ENCODE data around the gene SH3TC1. TPM values are rescaled to one million over a fixed set of nuclear protein-coding genes. Genes with fewer than 3 reads are reported as not detected.

Gene SH3TC1
- total and polyA plus RNA-seq, 2 of the 13 experiments (the other 11 are each of a cell fraction or from before 2014, with no cell fraction given), result 14.9 to 21.8 TPM

DNA sequence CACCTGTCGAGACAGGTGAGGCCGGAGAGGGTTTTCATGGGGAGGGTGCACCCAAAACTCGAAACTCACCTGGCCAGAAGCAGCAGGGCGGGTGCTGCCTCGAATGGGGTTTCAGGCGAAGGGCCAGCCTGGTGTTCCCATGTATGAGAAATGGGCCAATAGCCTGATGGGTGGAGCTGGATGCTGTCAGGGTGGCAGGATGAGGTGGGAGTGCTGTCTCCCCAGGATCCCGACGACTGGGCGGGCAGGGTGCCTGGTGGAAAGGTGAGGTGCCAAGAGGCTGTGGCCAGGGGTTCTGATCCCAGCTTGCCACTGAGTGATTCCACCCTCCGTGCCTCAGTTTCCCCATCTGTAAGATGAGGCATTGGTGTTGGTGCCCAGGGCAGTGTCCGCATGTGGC lies 16.8 kb upstream of the SH3TC1 start:
- ChIA-PET CTCF (ENCODE audit: low intra/inter-chr PET ratio, low total read pairs) (no interaction called here), POLR2A (interaction anchor here (1.0 kb wide), 1 partner anchor 16 kb away, joined by 3 read pairs; the partner anchor contains the start of gene SH3TC1)
- FAIRE-seq, result no peak
- no peaks in the 10 kb centered on the region for H3K9me3 ChIP-seq (ENCODE audit: low read length)
- no peak overlapping the region for H3K4me2 ChIP-seq (ENCODE audit: low read depth, low read length)
- intact Hi-C loops (cut with micrococcal nuclease; ENCODE audit: unreplicated experiment), result no loop called here
- BruUV-seq (replicated peaks), result no TSS peak
- no peak overlapping the region for H3K4me3 ChIP-seq (replicated peaks in 1 of 3; ENCODE audit: insufficient read depth in 1 of 3, low read depth in 2 of 3, low read length in 3 of 3)
- H3K27me3 ChIP-seq (ENCODE audit: control insufficient read depth in 1 of 2, insufficient read depth in 2 of 2, low read length in 2 of 2), result peaks cover 4 to 26% of the 10 kb centered on the region in 2 experiments; a peak in 3 of 5 replicates
- no peaks in the 10 kb centered on the region for H3K36me3 ChIP-seq (replicated peaks in 1 of 2; ENCODE audit: control insufficient read depth in 1 of 2, insufficient read depth in 2 of 2, low read length in 2 of 2)
- in situ Hi-C loops (cut with HindIII; ENCODE audit: extremely low pct_ligation_motif_present, low pct_unique_long_range_greater_than_20kb), result no loop called here
- no peak for DNase-seq (ENCODE audit: low spot score)
- H3K79me2 ChIP-seq (ENCODE audit: insufficient read depth, low read length), result no peaks in the 10 kb centered on the region
- no peak overlapping the region for H2AFZ ChIP-seq (ENCODE audit: low read length)
- no peaks in the 10 kb centered on the region for H4K20me1 ChIP-seq (ENCODE audit: insufficient read depth, low read length)
- no peak overlapping the region for H3K27ac ChIP-seq (ENCODE audit: extremely low read length, insufficient read depth, low read length)
- 100% methylated on average over 1 of the region's 11 CpGs for whole genome bisulfite sequencing (ENCODE audit: low lambda C conversion rate)
- no peak for ATAC-seq
- peaks cover 34% of the 10 kb centered on the region for H3K4me1 ChIP-seq (ENCODE audit: insufficient read depth, low read length)
- no peak overlapping the region for H3K9ac ChIP-seq (ENCODE audit: insufficient read depth, low read depth, low read length)
- TF ChIP-seq ETV6 (CRISPR knock-in tag; conservative IDR thresholded peaks at IDR 0.05) (no peak), FOXA1 (IDR thresholded peaks at IDR 0.05) (no peak), FOXA1 (CRISPR knock-in tag; IDR thresholded peaks at IDR 0.05) (no peak), JDP2 (CRISPR knock-in tag; IDR thresholded peaks at IDR 0.05; ENCODE audit: borderline replicate concordance) (no peak), TOE1 (CRISPR knock-in tag; IDR thresholded peaks at IDR 0.05) (no peak), TCF7 (IDR thresholded peaks at IDR 0.05; ENCODE audit: low read depth) (no peak), HMG20B (CRISPR knock-in tag; conservative IDR thresholded peaks at IDR 0.05) (no peak)
- TF ChIP-seq, protein P1, sequence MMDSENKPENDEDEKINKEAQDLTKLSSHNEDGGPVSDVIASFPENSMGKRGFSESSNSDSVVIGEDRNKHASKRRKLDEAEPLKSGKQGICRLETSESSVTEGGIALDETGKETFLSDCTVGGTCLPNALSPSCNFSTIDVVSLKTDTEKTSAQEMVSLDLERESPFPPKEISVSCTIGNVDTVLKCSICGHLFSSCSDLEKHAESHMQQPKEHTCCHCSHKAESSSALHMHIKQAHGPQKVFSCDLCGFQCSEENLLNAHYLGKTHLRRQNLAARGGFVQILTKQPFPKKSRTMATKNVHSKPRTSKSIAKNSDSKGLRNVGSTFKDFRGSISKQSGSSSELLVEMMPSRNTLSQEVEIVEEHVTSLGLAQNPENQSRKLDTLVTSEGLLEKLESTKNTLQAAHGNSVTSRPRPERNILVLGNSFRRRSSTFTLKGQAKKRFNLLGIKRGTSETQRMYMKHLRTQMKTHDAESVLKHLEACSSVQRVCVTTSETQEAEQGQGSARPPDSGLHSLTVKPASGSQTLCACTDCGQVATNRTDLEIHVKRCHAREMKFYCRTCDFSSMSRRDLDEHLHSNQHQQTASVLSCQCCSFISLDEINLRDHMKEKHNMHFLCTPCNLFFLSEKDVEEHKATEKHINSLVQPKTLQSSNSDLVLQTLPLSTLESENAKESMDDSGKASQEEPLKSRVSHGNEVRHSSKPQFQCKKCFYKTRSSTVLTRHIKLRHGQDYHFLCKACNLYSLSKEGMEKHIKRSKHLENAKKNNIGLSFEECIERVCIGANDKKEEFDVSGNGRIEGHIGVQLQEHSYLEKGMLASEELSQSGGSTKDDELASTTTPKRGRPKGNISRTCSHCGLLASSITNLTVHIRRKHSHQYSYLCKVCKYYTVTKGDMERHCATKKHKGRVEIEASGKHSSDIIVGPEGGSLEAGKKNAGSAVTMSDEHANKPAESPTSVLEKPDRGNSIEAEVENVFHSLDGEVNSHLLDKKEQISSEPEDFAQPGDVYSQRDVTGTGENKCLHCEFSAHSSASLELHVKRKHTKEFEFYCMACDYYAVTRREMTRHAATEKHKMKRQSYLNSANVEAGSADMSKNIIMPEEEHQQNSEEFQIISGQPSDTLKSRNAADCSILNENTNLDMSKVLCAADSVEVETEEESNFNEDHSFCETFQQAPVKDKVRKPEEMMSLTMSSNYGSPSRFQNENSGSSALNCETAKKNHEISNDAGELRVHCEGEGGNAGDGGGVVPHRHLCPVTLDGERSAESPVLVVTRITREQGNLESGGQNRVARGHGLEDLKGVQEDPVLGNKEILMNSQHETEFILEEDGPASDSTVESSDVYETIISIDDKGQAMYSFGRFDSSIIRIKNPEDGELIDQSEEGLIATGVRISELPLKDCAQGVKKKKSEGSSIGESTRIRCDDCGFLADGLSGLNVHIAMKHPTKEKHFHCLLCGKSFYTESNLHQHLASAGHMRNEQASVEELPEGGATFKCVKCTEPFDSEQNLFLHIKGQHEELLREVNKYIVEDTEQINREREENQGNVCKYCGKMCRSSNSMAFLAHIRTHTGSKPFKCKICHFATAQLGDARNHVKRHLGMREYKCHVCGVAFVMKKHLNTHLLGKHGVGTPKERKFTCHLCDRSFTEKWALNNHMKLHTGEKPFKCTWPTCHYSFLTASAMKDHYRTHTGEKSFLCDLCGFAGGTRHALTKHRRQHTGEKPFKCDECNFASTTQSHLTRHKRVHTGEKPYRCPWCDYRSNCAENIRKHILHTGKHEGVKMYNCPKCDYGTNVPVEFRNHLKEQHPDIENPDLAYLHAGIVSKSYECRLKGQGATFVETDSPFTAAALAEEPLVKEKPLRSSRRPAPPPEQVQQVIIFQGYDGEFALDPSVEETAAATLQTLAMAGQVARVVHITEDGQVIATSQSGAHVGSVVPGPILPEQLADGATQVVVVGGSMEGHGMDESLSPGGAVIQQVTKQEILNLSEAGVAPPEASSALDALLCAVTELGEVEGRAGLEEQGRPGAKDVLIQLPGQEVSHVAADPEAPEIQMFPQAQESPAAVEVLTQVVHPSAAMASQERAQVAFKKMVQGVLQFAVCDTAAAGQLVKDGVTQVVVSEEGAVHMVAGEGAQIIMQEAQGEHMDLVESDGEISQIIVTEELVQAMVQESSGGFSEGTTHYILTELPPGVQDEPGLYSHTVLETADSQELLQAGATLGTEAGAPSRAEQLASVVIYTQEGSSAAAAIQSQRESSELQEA (CRISPR knock-in tag; IDR thresholded peaks at IDR 0.05; ENCODE audit: not compliant biosample characterization), result no peak
- TF ChIP-seq, protein P2, sequence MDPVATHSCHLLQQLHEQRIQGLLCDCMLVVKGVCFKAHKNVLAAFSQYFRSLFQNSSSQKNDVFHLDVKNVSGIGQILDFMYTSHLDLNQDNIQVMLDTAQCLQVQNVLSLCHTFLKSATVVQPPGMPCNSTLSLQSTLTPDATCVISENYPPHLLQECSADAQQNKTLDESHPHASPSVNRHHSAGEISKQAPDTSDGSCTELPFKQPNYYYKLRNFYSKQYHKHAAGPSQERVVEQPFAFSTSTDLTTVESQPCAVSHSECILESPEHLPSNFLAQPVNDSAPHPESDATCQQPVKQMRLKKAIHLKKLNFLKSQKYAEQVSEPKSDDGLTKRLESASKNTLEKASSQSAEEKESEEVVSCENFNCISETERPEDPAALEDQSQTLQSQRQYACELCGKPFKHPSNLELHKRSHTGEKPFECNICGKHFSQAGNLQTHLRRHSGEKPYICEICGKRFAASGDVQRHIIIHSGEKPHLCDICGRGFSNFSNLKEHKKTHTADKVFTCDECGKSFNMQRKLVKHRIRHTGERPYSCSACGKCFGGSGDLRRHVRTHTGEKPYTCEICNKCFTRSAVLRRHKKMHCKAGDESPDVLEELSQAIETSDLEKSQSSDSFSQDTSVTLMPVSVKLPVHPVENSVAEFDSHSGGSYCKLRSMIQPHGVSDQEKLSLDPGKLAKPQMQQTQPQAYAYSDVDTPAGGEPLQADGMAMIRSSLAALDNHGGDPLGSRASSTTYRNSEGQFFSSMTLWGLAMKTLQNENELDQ (CRISPR knock-in tag; IDR thresholded peaks at IDR 0.05; ENCODE audit: borderline replicate concordance), result no peak
- TF ChIP-seq, protein P3, sequence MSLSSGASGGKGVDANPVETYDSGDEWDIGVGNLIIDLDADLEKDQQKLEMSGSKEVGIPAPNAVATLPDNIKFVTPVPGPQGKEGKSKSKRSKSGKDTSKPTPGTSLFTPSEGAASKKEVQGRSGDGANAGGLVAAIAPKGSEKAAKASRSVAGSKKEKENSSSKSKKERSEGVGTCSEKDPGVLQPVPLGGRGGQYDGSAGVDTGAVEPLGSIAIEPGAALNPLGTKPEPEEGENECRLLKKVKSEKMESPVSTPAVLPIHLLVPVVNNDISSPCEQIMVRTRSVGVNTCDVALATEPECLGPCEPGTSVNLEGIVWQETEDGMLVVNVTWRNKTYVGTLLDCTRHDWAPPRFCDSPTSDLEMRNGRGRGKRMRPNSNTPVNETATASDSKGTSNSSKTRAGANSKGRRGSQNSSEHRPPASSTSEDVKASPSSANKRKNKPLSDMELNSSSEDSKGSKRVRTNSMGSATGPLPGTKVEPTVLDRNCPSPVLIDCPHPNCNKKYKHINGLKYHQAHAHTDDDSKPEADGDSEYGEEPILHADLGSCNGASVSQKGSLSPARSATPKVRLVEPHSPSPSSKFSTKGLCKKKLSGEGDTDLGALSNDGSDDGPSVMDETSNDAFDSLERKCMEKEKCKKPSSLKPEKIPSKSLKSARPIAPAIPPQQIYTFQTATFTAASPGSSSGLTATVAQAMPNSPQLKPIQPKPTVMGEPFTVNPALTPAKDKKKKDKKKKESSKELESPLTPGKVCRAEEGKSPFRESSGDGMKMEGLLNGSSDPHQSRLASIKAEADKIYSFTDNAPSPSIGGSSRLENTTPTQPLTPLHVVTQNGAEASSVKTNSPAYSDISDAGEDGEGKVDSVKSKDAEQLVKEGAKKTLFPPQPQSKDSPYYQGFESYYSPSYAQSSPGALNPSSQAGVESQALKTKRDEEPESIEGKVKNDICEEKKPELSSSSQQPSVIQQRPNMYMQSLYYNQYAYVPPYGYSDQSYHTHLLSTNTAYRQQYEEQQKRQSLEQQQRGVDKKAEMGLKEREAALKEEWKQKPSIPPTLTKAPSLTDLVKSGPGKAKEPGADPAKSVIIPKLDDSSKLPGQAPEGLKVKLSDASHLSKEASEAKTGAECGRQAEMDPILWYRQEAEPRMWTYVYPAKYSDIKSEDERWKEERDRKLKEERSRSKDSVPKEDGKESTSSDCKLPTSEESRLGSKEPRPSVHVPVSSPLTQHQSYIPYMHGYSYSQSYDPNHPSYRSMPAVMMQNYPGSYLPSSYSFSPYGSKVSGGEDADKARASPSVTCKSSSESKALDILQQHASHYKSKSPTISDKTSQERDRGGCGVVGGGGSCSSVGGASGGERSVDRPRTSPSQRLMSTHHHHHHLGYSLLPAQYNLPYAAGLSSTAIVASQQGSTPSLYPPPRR (CRISPR knock-in tag; IDR thresholded peaks at IDR 0.05; ENCODE audit: borderline replicate concordance), result no peak

Data from HepG2 (cell line).